BJ (cell line): ENCODE results near the gene ALX4. TPM values are rescaled to one million over a fixed set of nuclear protein-coding genes. Genes with fewer than 3 reads are reported as not detected.

Experiments used
- CTCF ChIA-PET: fragments of 350-600 bp; formaldehyde crosslinking; extraction: SDS; loops from one replicate; lab custom pipeline; 2021; ENCODE audit warnings: antibody characterized with exemption, inconsistent platforms; lab: Yijun Ruan, JAX
- POLR2A ChIA-PET: fragments of 300-600 bp; sonication (Branson Sonifier 250); formaldehyde crosslinking; extraction: SDS; loops from one replicate; lab custom pipeline; 2021; ENCODE audit warnings: antibody characterized with exemption; lab: Charles Lee
- DNase-seq: peaks from one replicate; pipeline ENCODE4 v3.0.0-alpha.2; 2011; ENCODE audit warnings: low read depth
- H3K27me3 ChIP-seq: 2 replicates; pipeline ENCODE4 v1.6.0; 2011; ENCODE audit warnings: low read length; ENCODE audit not compliant: control insufficient read depth, insufficient read depth
- H3K36me3 ChIP-seq: 2 replicates; pipeline ENCODE4 v1.5.1; 2011; ENCODE audit warnings: low read length; ENCODE audit not compliant: control insufficient read depth, insufficient read depth
- H3K4me3 ChIP-seq: 2 replicates; pipeline ENCODE4 v1.5.1; 2011; ENCODE audit warnings: low read depth, mild to moderate bottlenecking, control low read depth, low read length
- polyA plus RNA-seq: library from polyadenylated mRNA; depleted of rRNA; stranded (reverse); fragments of >200 nt; gene quantifications from 2 replicates; pipeline ENCODE4 v1.2.3, GENCODE V29; 2011
- TF ChIP-seq, protein P1 (sequence below): IDR thresholded peaks from 2 replicates; pipeline ENCODE4 v1.5.1; 2011; ENCODE audit warnings: low read depth, mild to moderate bottlenecking, control low read depth, inconsistent platforms, low read length, moderate library complexity; ENCODE audit not compliant: insufficient read depth

The ALX4 gene
- polyA plus RNA-seq, 1 experiment, result 2.2 TPM

DNA sequence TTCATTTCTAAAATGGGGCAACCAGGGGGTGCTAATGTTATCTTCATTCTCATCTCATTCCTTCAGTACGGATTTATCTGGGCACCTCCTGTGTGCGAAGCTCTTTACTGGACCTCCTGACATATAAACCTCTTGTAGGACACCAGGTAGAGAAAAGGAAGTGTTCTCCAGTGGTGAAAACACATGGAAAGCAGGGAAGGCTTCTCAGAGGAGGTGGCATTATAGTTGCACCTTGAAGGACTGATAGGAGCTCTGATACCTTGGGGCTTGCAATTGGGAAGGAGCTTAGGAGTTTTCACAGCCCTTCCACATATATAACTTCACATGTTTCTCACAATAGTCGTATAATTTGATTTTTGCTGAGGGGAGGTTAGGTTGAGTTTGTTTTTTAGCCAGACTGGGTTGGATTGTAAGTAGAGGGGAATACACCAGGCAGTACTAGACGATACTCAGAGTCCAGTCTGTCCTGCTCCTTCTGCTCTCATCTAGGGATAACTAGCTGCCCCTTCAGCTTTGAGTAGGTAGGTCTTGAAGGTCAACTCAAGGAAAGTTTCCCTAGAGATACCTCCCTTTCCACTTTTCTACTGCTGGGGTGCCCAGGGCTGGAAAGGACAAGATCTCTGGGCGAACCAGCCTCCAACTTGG lies 34.0 kb upstream of the ALX4 start:
- POLR2A ChIA-PET, result no interaction called here
- CTCF ChIA-PET, result interaction anchor here (0.7 kb wide), 1 partner anchor 249 kb away, joined by 3 read pairs; the partner anchor contains the start of gene EXT2
- no peak for DNase-seq
- H3K27me3 ChIP-seq, result peaks cover 18% of the 10 kb centered on the region
- H3K4me3 ChIP-seq, result no peak overlapping the region
- H3K36me3 ChIP-seq, result no peaks in the 10 kb centered on the region
- TF ChIP-seq, protein P1, sequence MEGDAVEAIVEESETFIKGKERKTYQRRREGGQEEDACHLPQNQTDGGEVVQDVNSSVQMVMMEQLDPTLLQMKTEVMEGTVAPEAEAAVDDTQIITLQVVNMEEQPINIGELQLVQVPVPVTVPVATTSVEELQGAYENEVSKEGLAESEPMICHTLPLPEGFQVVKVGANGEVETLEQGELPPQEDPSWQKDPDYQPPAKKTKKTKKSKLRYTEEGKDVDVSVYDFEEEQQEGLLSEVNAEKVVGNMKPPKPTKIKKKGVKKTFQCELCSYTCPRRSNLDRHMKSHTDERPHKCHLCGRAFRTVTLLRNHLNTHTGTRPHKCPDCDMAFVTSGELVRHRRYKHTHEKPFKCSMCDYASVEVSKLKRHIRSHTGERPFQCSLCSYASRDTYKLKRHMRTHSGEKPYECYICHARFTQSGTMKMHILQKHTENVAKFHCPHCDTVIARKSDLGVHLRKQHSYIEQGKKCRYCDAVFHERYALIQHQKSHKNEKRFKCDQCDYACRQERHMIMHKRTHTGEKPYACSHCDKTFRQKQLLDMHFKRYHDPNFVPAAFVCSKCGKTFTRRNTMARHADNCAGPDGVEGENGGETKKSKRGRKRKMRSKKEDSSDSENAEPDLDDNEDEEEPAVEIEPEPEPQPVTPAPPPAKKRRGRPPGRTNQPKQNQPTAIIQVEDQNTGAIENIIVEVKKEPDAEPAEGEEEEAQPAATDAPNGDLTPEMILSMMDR, result no peak

DNA sequence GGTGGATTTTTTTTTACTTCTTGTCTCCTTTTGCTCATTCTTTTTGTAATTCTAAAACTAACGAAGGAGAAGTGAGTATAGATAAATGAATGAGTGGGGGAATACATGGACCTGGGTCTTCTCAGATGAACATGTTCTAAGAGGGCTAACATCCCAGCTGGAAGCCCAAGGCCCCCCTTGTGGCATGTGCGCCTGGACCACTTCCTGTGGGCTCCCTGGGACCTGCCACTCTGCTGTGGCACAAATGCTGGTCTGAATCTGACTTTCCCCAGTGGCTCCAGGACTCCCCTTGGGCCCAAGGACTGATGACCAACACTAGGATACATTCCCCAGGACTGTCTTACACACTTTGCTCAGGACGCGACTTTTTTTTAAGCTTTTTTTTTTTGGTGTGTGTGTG lies 32.7 kb upstream of the ALX4 start:
- H3K36me3 ChIP-seq, result no peaks in the 10 kb centered on the region
- H3K4me3 ChIP-seq, result no peak overlapping the region
- TF ChIP-seq, protein P1, result no peak
- CTCF ChIA-PET, result no interaction called here
- H3K27me3 ChIP-seq, result peaks cover 21% of the 10 kb centered on the region
- POLR2A ChIA-PET, result no interaction called here
- no peak for DNase-seq

DNA sequence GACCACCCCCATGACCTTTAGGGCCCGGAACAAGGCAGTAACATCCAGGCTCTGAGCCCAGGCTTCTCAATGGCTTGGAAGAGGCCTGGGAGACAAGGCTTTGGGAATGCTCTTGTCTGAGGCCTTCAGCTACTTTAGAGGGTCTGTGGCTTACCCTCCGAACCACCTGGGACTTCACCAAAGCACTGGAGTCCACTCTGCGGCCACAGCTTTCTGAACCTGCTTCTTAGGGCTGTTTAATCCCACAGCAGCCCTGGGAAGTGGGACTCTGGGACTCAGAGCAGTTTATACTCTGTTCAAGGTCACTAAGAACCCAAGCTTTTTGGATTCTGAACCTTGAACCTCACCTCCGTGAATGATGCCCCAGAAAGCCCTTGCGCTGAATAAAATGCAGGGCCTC lies 30.7 kb upstream of the ALX4 start:
- Histone ChIP-seq H3K4me3 (no peak overlapping the region), H3K36me3 (no peaks in the 10 kb centered on the region), H3K27me3 (peaks cover 20% of the 10 kb centered on the region)
- TF ChIP-seq, protein P1, result no peak
- ChIA-PET CTCF (interaction anchor here (0.8 kb wide), 1 partner anchor 14 kb away, joined by 3 read pairs; no protein-coding TSS in a partner anchor), POLR2A (no interaction called here)
- DNase-seq, result no peak

DNA sequence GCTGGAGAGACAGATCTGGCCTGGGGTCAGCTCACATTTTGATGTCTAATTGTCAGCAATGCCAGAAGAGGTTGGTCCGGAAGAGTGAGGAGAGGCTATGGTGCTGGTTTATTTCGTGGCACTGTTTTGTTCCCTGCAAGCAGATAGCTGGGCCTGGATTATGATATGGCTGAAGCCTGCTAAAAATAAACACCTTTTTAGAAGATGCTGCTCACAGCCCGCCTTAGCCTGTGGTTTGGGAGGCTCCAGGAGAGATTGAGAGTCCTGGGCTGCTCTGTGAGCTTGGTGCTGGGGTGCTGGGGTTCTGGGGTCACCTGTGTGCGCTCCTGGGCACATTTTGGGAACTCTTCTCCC lies 29.6 kb upstream of the ALX4 start:
- DNase-seq, result no peak
- H3K36me3 ChIP-seq, result no peaks in the 10 kb centered on the region
- H3K4me3 ChIP-seq, result no peak overlapping the region
- ChIA-PET POLR2A (no interaction called here), CTCF (interaction anchor here (1.3 kb wide), 1 partner anchor 7 kb away, joined by 3 read pairs; no protein-coding TSS in a partner anchor)
- TF ChIP-seq, protein P1, result no peak
- H3K27me3 ChIP-seq, result peaks cover 15% of the 10 kb centered on the region

DNA sequence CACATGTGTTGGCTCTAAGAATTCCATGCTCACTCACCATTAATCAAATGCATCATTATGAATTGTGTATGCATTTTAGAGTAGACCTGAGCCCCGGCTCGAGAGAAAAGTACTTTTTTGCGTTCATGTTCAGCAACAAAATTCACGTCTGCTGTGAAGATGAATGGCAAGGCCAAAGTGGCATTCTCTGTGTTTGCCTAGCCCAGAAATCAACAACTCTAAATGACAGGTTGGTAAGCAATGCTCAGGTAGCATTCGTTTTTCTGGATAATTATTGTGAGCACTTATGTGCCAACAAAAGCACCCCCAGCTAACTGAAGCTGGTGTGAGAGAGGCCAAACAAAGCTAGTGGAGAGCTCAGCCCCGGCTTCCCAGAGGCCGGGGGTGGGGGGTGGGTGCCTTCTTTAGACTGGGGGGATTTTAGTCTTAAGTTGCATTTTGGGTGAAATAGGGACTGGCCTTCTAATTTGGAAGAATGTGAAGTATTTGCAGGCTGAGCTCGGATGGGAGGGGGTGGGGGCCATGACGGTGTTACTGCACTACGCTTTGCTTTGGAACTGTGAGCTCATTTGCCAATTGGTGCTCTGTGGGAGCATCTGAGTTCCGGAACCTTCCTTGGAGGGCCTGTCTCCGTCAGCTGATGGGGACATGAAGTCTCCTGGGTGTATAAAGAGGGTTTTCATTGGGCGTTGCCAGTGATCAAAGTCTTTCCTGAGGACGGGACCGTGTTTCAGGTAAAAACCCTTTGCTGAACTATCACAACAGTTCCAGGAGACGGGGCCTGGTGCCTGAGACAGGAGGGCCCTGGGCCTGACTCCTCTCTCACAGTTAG lies 29.0 kb upstream of the ALX4 start:
- ChIA-PET POLR2A (no interaction called here), CTCF (interaction anchor here (1.3 kb wide), 1 partner anchor 8 kb away, joined by 3 read pairs; no protein-coding TSS in a partner anchor)
- peaks cover 12% of the 10 kb centered on the region; the same call in 1 of the 2 replicates for H3K27me3 ChIP-seq
- DNase-seq, result no peak
- TF ChIP-seq, protein P1, result no peak
- H3K36me3 ChIP-seq, result no peaks in the 10 kb centered on the region
- H3K4me3 ChIP-seq, result no peak overlapping the region
